ENCODE measurements around the gene DPH6. TPM values are rescaled to one million over a fixed set of nuclear protein-coding genes. Genes with fewer than 3 reads are reported as not detected.

The DPH6 gene
- total RNA-seq, 1 experiment from 2014 or later, result 31.7 TPM

DNA sequence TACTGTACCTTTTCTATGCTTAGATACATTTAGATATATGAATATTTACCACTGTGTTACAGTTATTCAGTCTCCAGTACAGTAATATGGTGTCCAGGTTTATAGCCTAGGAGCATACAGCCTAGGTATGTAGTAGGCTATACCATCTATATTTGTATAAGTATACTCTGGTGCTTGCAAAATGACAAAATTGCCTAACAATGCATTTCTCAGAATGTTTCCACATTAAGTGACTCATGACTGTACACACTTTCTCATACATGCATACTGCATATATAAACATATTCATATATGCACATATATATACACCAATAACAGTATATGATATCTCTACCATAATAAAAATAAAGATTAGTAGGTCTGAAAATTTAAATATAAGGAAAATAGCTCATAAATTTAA is 169.3 kb downstream of the DPH6 start:
- peaks cover 8% of the 10 kb centered on the region; the same call in 1 of the 2 replicates for H3K4me1 Mint-ChIP-seq
- no peak overlapping the region for H3K4me3 Mint-ChIP-seq
- ATAC-seq, result no peak
- ChIA-PET POLR2A (interaction anchor here (0.6 kb wide), 1 partner anchor 523 kb away, joined by 3 read pairs; no protein-coding TSS in a partner anchor), CTCF (no interaction called here)
- DNase-seq (ENCODE audit: low spot score), result no peak
- peaks cover 12% of the 10 kb centered on the region for H3K36me3 Mint-ChIP-seq
- H3K27ac Mint-ChIP-seq, result no peak overlapping the region
- TF ChIP-seq FOXK1 (CRISPR knock-in tag; IDR thresholded peaks at IDR 0.05) (no peak), GABPB1 (CRISPR knock-in tag; IDR thresholded peaks at IDR 0.05) (no peak), NFATC4 (CRISPR knock-in tag; IDR thresholded peaks at IDR 0.05) (no peak), ETV6 (CRISPR knock-in tag; IDR thresholded peaks at IDR 0.05) (no peak), OVOL2 (CRISPR knock-in tag; IDR thresholded peaks at IDR 0.05; ENCODE audit: borderline replicate concordance) (no peak), ZNF671 (CRISPR knock-in tag; IDR thresholded peaks at IDR 0.05) (no peak)
- TF ChIP-seq, protein P1, sequence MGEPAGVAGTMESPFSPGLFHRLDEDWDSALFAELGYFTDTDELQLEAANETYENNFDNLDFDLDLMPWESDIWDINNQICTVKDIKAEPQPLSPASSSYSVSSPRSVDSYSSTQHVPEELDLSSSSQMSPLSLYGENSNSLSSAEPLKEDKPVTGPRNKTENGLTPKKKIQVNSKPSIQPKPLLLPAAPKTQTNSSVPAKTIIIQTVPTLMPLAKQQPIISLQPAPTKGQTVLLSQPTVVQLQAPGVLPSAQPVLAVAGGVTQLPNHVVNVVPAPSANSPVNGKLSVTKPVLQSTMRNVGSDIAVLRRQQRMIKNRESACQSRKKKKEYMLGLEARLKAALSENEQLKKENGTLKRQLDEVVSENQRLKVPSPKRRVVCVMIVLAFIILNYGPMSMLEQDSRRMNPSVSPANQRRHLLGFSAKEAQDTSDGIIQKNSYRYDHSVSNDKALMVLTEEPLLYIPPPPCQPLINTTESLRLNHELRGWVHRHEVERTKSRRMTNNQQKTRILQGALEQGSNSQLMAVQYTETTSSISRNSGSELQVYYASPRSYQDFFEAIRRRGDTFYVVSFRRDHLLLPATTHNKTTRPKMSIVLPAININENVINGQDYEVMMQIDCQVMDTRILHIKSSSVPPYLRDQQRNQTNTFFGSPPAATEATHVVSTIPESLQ (CRISPR knock-in tag; IDR thresholded peaks at IDR 0.05), result no peak
- TF ChIP-seq, protein P2, sequence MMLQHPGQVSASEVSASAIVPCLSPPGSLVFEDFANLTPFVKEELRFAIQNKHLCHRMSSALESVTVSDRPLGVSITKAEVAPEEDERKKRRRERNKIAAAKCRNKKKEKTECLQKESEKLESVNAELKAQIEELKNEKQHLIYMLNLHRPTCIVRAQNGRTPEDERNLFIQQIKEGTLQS (CRISPR knock-in tag; conservative IDR thresholded peaks at IDR 0.05), result no peak
- TF ChIP-seq, protein P3, sequence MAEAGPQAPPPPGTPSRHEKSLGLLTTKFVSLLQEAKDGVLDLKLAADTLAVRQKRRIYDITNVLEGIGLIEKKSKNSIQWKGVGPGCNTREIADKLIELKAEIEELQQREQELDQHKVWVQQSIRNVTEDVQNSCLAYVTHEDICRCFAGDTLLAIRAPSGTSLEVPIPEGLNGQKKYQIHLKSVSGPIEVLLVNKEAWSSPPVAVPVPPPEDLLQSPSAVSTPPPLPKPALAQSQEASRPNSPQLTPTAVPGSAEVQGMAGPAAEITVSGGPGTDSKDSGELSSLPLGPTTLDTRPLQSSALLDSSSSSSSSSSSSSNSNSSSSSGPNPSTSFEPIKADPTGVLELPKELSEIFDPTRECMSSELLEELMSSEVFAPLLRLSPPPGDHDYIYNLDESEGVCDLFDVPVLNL (CRISPR knock-in tag; IDR thresholded peaks at IDR 0.05; ENCODE audit: borderline replicate concordance, low read depth), result no peak
- TF ChIP-seq, protein P4, sequence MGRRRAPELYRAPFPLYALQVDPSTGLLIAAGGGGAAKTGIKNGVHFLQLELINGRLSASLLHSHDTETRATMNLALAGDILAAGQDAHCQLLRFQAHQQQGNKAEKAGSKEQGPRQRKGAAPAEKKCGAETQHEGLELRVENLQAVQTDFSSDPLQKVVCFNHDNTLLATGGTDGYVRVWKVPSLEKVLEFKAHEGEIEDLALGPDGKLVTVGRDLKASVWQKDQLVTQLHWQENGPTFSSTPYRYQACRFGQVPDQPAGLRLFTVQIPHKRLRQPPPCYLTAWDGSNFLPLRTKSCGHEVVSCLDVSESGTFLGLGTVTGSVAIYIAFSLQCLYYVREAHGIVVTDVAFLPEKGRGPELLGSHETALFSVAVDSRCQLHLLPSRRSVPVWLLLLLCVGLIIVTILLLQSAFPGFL (CRISPR knock-in tag; IDR thresholded peaks at IDR 0.05; ENCODE audit: borderline replicate concordance), result no peak
- TF ChIP-seq, protein P5, sequence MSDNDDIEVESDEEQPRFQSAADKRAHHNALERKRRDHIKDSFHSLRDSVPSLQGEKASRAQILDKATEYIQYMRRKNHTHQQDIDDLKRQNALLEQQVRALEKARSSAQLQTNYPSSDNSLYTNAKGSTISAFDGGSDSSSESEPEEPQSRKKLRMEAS (CRISPR knock-in tag; IDR thresholded peaks at IDR 0.05), result no peak
- H3K9me3 Mint-ChIP-seq, result peaks cover 14% of the 10 kb centered on the region
- H3K27me3 Mint-ChIP-seq (ENCODE audit: low read depth), result no peaks in the 10 kb centered on the region

DNA sequence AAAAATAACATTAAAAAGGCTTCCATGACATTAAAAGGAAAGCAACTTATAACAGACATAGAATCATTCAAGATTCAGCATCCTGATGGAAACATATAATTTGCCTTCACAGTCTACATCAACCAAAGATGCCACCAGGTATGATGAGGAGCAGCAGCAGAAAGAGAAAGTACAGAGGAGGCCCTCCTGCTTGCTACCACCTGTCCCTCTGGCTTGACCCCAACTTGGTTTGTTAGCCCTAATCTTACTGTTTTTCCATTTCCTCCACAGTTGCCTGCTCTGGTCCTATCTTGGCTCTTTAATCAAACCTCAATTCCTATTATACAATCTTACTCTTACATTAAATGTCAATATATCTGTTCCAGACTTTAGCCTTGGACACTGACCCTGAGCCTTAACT is 171.3 kb downstream of the DPH6 start:
- ChIA-PET CTCF (interaction anchor here (1.1 kb wide), 1 partner anchor 70 kb away, joined by 3 read pairs; no protein-coding TSS in a partner anchor), POLR2A (no interaction called here)
- H3K27me3 Mint-ChIP-seq (ENCODE audit: low read depth), result no peaks in the 10 kb centered on the region
- peaks cover 2% of the 10 kb centered on the region; the same call in 1 of the 2 replicates for H3K4me1 Mint-ChIP-seq
- peaks cover 12% of the 10 kb centered on the region for H3K36me3 Mint-ChIP-seq
- H3K27ac Mint-ChIP-seq, result no peak overlapping the region
- no peak overlapping the region for H3K4me3 Mint-ChIP-seq
- DNase-seq (ENCODE audit: low spot score) (no peak), ATAC-seq (no peak)
- H3K9me3 Mint-ChIP-seq, result peaks cover 14% of the 10 kb centered on the region
- TF ChIP-seq, protein P6, sequence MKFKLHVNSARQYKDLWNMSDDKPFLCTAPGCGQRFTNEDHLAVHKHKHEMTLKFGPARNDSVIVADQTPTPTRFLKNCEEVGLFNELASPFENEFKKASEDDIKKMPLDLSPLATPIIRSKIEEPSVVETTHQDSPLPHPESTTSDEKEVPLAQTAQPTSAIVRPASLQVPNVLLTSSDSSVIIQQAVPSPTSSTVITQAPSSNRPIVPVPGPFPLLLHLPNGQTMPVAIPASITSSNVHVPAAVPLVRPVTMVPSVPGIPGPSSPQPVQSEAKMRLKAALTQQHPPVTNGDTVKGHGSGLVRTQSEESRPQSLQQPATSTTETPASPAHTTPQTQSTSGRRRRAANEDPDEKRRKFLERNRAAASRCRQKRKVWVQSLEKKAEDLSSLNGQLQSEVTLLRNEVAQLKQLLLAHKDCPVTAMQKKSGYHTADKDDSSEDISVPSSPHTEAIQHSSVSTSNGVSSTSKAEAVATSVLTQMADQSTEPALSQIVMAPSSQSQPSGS (CRISPR knock-in tag; IDR thresholded peaks at IDR 0.05; ENCODE audit: borderline replicate concordance, low read depth), result no peak
- TF ChIP-seq ZNF671 (CRISPR knock-in tag; IDR thresholded peaks at IDR 0.05), result no peak
- no peak for TF ChIP-seq PRRX2 (CRISPR knock-in tag; IDR thresholded peaks at IDR 0.05)
- TF ChIP-seq ATF1 (CRISPR knock-in tag; IDR thresholded peaks at IDR 0.05), result no peak
- TF ChIP-seq TEAD1 (CRISPR knock-in tag; IDR thresholded peaks at IDR 0.05), result no peak
- TF ChIP-seq, protein P7, sequence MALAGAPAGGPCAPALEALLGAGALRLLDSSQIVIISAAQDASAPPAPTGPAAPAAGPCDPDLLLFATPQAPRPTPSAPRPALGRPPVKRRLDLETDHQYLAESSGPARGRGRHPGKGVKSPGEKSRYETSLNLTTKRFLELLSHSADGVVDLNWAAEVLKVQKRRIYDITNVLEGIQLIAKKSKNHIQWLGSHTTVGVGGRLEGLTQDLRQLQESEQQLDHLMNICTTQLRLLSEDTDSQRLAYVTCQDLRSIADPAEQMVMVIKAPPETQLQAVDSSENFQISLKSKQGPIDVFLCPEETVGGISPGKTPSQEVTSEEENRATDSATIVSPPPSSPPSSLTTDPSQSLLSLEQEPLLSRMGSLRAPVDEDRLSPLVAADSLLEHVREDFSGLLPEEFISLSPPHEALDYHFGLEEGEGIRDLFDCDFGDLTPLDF (CRISPR knock-in tag; IDR thresholded peaks at IDR 0.05), result no peak
- TF ChIP-seq, protein P8, sequence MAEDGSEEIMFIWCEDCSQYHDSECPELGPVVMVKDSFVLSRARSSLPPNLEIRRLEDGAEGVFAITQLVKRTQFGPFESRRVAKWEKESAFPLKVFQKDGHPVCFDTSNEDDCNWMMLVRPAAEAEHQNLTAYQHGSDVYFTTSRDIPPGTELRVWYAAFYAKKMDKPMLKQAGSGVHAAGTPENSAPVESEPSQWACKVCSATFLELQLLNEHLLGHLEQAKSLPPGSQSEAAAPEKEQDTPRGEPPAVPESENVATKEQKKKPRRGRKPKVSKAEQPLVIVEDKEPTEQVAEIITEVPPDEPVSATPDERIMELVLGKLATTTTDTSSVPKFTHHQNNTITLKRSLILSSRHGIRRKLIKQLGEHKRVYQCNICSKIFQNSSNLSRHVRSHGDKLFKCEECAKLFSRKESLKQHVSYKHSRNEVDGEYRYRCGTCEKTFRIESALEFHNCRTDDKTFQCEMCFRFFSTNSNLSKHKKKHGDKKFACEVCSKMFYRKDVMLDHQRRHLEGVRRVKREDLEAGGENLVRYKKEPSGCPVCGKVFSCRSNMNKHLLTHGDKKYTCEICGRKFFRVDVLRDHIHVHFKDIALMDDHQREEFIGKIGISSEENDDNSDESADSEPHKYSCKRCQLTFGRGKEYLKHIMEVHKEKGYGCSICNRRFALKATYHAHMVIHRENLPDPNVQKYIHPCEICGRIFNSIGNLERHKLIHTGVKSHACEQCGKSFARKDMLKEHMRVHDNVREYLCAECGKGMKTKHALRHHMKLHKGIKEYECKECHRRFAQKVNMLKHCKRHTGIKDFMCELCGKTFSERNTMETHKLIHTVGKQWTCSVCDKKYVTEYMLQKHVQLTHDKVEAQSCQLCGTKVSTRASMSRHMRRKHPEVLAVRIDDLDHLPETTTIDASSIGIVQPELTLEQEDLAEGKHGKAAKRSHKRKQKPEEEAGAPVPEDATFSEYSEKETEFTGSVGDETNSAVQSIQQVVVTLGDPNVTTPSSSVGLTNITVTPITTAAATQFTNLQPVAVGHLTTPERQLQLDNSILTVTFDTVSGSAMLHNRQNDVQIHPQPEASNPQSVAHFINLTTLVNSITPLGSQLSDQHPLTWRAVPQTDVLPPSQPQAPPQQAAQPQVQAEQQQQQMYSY (CRISPR knock-in tag; IDR thresholded peaks at IDR 0.05), result no peak
- no peak for TF ChIP-seq NR2C2 (CRISPR knock-in tag; IDR thresholded peaks at IDR 0.05)
- no peak for TF ChIP-seq NR3C1 (CRISPR knock-in tag; conservative IDR thresholded peaks at IDR 0.05; ENCODE audit: low read depth)
- TF ChIP-seq, protein P9, sequence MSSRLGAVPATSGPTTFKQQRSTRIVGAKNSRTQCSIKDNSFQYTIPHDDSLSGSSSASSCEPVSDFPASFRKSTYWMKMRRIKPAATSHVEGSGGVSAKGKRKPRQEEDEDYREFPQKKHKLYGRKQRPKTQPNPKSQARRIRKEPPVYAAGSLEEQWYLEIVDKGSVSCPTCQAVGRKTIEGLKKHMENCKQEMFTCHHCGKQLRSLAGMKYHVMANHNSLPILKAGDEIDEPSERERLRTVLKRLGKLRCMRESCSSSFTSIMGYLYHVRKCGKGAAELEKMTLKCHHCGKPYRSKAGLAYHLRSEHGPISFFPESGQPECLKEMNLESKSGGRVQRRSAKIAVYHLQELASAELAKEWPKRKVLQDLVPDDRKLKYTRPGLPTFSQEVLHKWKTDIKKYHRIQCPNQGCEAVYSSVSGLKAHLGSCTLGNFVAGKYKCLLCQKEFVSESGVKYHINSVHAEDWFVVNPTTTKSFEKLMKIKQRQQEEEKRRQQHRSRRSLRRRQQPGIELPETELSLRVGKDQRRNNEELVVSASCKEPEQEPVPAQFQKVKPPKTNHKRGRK (CRISPR knock-in tag; IDR thresholded peaks at IDR 0.05; ENCODE audit: borderline replicate concordance), result no peak
- TF ChIP-seq ZBTB21 (CRISPR knock-in tag; IDR thresholded peaks at IDR 0.05; ENCODE audit: borderline replicate concordance), result no peak
- TF ChIP-seq SMAD4 (CRISPR knock-in tag; IDR thresholded peaks at IDR 0.05), result no peak
- no peak for TF ChIP-seq ZNF416 (CRISPR knock-in tag; IDR thresholded peaks at IDR 0.05)
